WTC11 (cell line): Measurements from ENCODE around the gene BTF3. TPM values are rescaled to one million over a fixed set of nuclear protein-coding genes. Genes with fewer than 3 reads are reported as not detected.

Source experiments
- ATAC-seq: fragments of 200-7000 bp; cut with Tn5 transposase; 2 replicates; pipeline ENCODE4 v1.10.0; 2021; ENCODE audit warnings: mild to moderate bottlenecking, moderate library complexity
- CTCF ChIA-PET: fragments of 300-600 bp; sonication (Branson Sonifier 250); formaldehyde crosslinking; loops from one replicate; lab custom pipeline; 2021; ENCODE audit warnings: antibody characterized with exemption; lab: Charles Lee
- POLR2A ChIA-PET: fragments of 350-600 bp; sonication (Branson Sonifier 250); formaldehyde crosslinking; loops from one replicate; lab custom pipeline; 2021; ENCODE audit warnings: antibody characterized with exemption; lab: Charles Lee
- DNase-seq: peaks from one replicate; pipeline ENCODE4 v3.0.0; 2021; ENCODE audit warnings: low spot score
- H3K27ac Mint-ChIP-seq: 2 replicates; pipeline ENCODE4 v1.8.0; 2021; ENCODE audit warnings: mixed read lengths
- H3K27me3 Mint-ChIP-seq: 2 replicates; pipeline ENCODE4 v1.8.0; 2021; ENCODE audit warnings: low read depth, mild to moderate bottlenecking, moderate library complexity, mixed read lengths
- H3K36me3 Mint-ChIP-seq: 2 replicates; pipeline ENCODE4 v1.8.0; 2021; ENCODE audit warnings: mixed read lengths
- H3K4me1 Mint-ChIP-seq: 2 replicates; pipeline ENCODE4 v1.8.0; 2022; ENCODE audit warnings: mixed read lengths
- H3K4me3 Mint-ChIP-seq: 2 replicates; pipeline ENCODE4 v1.8.0; 2021; ENCODE audit warnings: mild to moderate bottlenecking, moderate library complexity, mixed read lengths
- H3K9me3 Mint-ChIP-seq: 2 replicates; pipeline ENCODE4 v1.8.0; 2021; ENCODE audit warnings: mixed read lengths
- AR ChIP-seq: fragments of 250-450 bp; sonication (Bioruptor Pico); IDR thresholded peaks from 2 replicates; pipeline ENCODE4 v1.9.0; 2021; ENCODE audit warnings: mild to moderate bottlenecking
- CTCF ChIP-seq: fragments of 200-600 bp; IDR thresholded peaks from 2 replicates; pipeline ENCODE4 v1.8.0; 2022; ENCODE audit warnings: antibody characterized with exemption
- FOXK1 ChIP-seq: sonication (generic); formaldehyde crosslinking; IDR thresholded peaks from 2 replicates; pipeline ENCODE4 v1.8.0; 2022; ENCODE audit warnings: mild to moderate bottlenecking, moderate library complexity, missing genetic modification reagents
- IRF2 ChIP-seq: sonication (generic); formaldehyde crosslinking; IDR thresholded peaks from 2 replicates; pipeline ENCODE4 v1.8.0; 2022; ENCODE audit warnings: low read depth, missing genetic modification reagents, borderline replicate concordance
- OVOL2 ChIP-seq: fragments of 250-450 bp; sonication (Bioruptor Pico); IDR thresholded peaks from 2 replicates; pipeline ENCODE4 v1.9.0; 2021; ENCODE audit warnings: mild to moderate bottlenecking, borderline replicate concordance
- PRRX2 ChIP-seq: fragments of 250-450 bp; sonication (Bioruptor Pico); IDR thresholded peaks from 2 replicates; pipeline ENCODE4 v1.8.0; 2021; ENCODE audit warnings: mild to moderate bottlenecking
- USF1 ChIP-seq: sonication (generic); formaldehyde crosslinking; IDR thresholded peaks from 2 replicates; pipeline ENCODE4 v1.8.0; 2022; ENCODE audit warnings: mild to moderate bottlenecking, missing genetic modification reagents
- ZNF121 ChIP-seq: sonication (generic); formaldehyde crosslinking; IDR thresholded peaks from 2 replicates; pipeline ENCODE4 v1.8.0; 2023; ENCODE audit warnings: missing genetic modification reagents
- ZNF396 ChIP-seq: fragments of 250-450 bp; sonication (Bioruptor Pico); IDR thresholded peaks from 2 replicates; pipeline ENCODE4 v1.8.0; 2021; ENCODE audit warnings: mild to moderate bottlenecking, moderate library complexity, borderline replicate concordance
- total RNA-seq: library from RNA; stranded (reverse); gene quantifications from 3 replicates; pipeline ENCODE4 v1.2.3, GENCODE V29; 2021

The BTF3 gene
- total RNA-seq, 1 experiment from 2014 or later = 736 TPM

- H3K27ac Mint-ChIP-seq = no peak overlapping the region
- H3K36me3 Mint-ChIP-seq = no peaks in the 10 kb centered on the region
- DNase-seq (peak; percentile 77), ATAC-seq (peak; percentile 98)
- TF ChIP-seq ZNF121 (CRISPR knock-in tag) (peak; percentile 97), CTCF (peak; percentile 74), IRF2 (no peak)
- CTCF ChIA-PET = interaction anchor here (0.6 to 2.2 kb wide), 18 partner anchors 9 to 318 kb away, joined by 3 to 14 read pairs (median 4); partner anchors contain the start of gene FOXD1
- H3K4me1 Mint-ChIP-seq = peaks cover 15% of the 10 kb centered on the region
- no peak overlapping the region; the same call in 1 of the 2 replicates for H3K4me3 Mint-ChIP-seq
- no peaks in the 10 kb centered on the region for H3K9me3 Mint-ChIP-seq
- POLR2A ChIA-PET = interaction anchor here (1.4 kb wide), 1 partner anchor 17 kb away, joined by 4 read pairs; no protein-coding TSS in a partner anchor
- H3K27me3 Mint-ChIP-seq = no peaks in the 10 kb centered on the region
Measured at GRCh38 chr5:73519531-73520283, 21.5 kb downstream of the BTF3 start.

GRCh38 chr5:73522989-73523388 lies 24.7 kb downstream of the BTF3 start:
- no peak for DNase-seq
- H3K9me3 Mint-ChIP-seq = no peaks in the 10 kb centered on the region
- no peak overlapping the region for H3K4me3 Mint-ChIP-seq
- no peak for TF ChIP-seq FOXK1
- TF ChIP-seq, all 79 proteins: peak for 0
- Mint-ChIP-seq H3K27me3 (no peaks in the 10 kb centered on the region), H3K4me1 (peaks cover 9% of the 10 kb centered on the region), H3K27ac (no peak overlapping the region), H3K36me3 (no peaks in the 10 kb centered on the region)
- ChIA-PET CTCF (interaction anchor here (1.2 kb wide), 1 partner anchor 36 kb away, joined by 3 read pairs; no protein-coding TSS in a partner anchor), POLR2A (no interaction called here)
- ATAC-seq = no peak

- Mint-ChIP-seq H3K36me3 (no peaks in the 10 kb centered on the region), H3K27me3 (no peaks in the 10 kb centered on the region), H3K27ac (no peak overlapping the region)
- TF ChIP-seq USF1 (CRISPR knock-in tag) = no peak
- TF ChIP-seq, all 79 proteins: peak for 0
- ChIA-PET POLR2A (no interaction called here), CTCF (interaction anchor here (0.8 to 1.2 kb wide), 2 partner anchors 13 to 35 kb away, joined by 3 read pairs; no protein-coding TSS in a partner anchor)
- Mint-ChIP-seq H3K4me1 (peaks cover 18% of the 10 kb centered on the region), H3K9me3 (no peaks in the 10 kb centered on the region), H3K4me3 (no peak overlapping the region)
- ATAC-seq = no peak
- DNase-seq = no peak
Measured at GRCh38 chr5:73523861-73524260, 25.6 kb downstream of the BTF3 start.

GRCh38 chr5:73525606-73526203 lies 27.5 kb downstream of the BTF3 start:
- ATAC-seq (no peak), DNase-seq (no peak)
- CTCF ChIA-PET = interaction anchor here (0.8 to 3.0 kb wide), 2 partner anchors 11 to 310 kb away, joined by 3 to 7 read pairs; no protein-coding TSS in a partner anchor
- no peaks in the 10 kb centered on the region; the same call in 1 of the 2 replicates for H3K27me3 Mint-ChIP-seq
- H3K36me3 Mint-ChIP-seq = no peaks in the 10 kb centered on the region
- no peak overlapping the region for H3K4me3 Mint-ChIP-seq
- H3K27ac Mint-ChIP-seq = no peak overlapping the region
- H3K4me1 Mint-ChIP-seq = peaks cover 25% of the 10 kb centered on the region
- H3K9me3 Mint-ChIP-seq = no peaks in the 10 kb centered on the region; the same call in 1 of the 2 replicates
- TF ChIP-seq OVOL2 (CRISPR knock-in tag) = no peak
- no peak for TF ChIP-seq AR (CRISPR knock-in tag)
- no peak for TF ChIP-seq PRRX2 (CRISPR knock-in tag)
- TF ChIP-seq ZNF396 (CRISPR knock-in tag) = no peak
- POLR2A ChIA-PET = no interaction called here
